T-helper 1 cell treated with Interleukin-12 subunit alpha and Interleukin-12 subunit beta and Interleukin-4 antibody, amounts not matched to agents 30 ng/mL and 1 ng/mL, for 36 hours (primary cell): ENCODE results near the gene IFT122. TPM values are rescaled to one million over a fixed set of nuclear protein-coding genes. Genes with fewer than 3 reads are reported as not detected.
"Not testable (repeated sequence)": the region's sequence is repeated elsewhere in the genome, so short reads cannot be mapped to it uniquely, and the experiment has no call there.

Experiments used
- intact Hi-C: fragments of 100-400 bp; cut with micrococcal nuclease; formaldehyde crosslinking; loops from one replicate; pipeline ENCODE4 v1.15.1; 2024
- total RNA-seq: library from RNA; stranded (reverse); gene quantifications from 2 replicates; pipeline ENCODE4 v1.2.3, GENCODE V29; 2022

IFT122 gene
- total RNA-seq, 1 donor from 2014 or later: 19.2 TPM

GRCh38 chr3:129531699-129532098 is 91.7 kb downstream of the IFT122 start:
- intact Hi-C loops: no loop called here

GRCh38 chr3:129532261-129532660 is 92.2 kb downstream of the IFT122 start:
- intact Hi-C loops: no loop called here

GRCh38 chr3:129533406-129533805 is 93.4 kb downstream of the IFT122 start:
- intact Hi-C loops: no loop called here

GRCh38 chr3:129534428-129535027 is 94.5 kb downstream of the IFT122 start:
- intact Hi-C loops: no loop called here

- intact Hi-C loops: no loop called here
Observed at GRCh38 chr3:129535075-129535474, 95.1 kb downstream of the IFT122 start.

DNA sequence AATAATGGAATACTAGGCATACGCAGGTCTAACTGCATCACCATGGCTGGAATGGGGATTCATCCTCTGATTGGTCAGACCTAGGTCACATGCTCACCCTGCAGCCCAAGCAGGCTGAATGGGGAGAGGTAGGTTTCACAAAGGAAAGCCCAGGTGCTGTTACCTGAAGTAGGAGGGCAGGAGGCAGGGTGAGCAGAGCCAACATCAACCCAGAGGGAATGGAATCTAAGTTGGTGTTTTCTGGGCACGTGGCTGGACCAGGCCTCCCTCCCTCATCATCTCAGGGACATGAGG is 96.3 kb downstream of the IFT122 start:
- intact Hi-C loops: no loop called here

DNA sequence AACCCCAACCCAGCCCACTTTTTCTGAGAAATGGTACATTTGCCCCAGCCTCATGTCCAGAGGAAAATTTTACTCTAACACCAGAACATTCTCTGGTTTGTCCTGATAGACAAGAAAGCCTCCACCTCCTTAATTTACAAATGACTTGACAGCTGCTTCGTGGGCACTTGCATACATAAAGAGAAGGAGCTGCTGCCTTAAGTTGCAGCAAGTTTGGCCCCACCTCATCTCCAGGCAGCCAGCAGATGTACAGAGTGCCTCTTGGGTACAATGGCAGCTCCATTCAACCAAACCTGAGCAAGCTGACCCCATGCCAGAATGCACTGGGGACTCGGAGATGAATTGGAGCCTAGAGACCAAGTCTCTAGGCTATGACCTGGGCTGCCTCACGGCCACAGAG is 96.8 kb downstream of the IFT122 start:
- intact Hi-C loops: no loop called here

GRCh38 chr3:129539206-129539605 is 99.2 kb downstream of the IFT122 start:
- intact Hi-C loops: no loop called here

DNA sequence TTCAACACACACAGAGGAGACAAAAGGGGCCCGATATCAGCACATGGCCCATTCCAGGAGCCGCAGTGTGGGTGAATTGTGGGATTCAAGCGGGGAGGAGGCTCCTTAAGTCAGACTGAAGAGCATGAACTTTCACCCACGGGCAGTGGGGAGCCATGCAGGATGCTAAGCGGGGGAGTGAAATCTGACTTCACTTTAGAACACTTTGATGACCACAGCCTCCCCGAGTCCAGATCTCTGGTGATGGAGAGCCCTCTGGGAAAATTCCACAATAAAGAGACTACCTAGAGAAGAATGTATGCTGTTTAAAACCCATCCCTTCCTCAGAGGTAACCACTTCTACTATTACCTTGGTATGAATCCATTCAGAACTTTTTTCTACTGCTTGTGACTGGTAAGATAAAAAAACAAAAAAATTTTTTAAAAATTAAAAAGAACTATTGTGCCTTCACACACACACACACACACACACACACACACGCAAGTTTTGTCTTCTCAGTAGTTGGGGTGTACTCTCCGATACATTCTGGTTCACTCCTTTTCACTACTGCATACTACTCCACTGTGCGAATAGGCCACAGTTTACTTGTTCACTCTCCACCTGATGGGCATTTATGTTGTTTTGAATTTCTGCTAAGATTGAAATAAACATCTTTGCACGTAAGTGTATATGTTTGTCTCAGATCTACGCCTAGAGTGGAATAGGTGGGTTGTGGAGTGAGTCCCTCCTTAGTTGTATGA is 100.9 kb downstream of the IFT122 start:
- intact Hi-C loops: no loop called here

DNA sequence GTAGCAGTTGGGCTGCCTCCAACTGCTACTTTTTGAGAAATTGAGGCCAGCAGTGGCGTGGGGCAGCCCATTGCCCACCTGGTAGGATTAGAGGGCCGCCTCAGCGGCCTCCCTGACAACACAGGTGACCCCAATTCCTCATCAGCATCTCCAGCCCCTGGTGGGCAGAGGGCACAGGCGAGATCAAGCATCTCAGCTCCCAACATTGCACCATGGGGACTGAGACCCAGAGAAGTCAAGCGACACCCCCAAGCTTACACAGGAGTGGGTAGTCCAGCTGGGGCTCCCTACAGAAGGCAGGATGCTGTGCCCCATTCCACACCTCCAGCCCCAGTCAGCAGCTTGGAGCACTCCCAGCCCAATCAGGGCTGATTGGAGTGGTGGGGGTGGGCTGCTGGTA is 102.7 kb downstream of the IFT122 start:
- intact Hi-C loops: no loop called here

DNA sequence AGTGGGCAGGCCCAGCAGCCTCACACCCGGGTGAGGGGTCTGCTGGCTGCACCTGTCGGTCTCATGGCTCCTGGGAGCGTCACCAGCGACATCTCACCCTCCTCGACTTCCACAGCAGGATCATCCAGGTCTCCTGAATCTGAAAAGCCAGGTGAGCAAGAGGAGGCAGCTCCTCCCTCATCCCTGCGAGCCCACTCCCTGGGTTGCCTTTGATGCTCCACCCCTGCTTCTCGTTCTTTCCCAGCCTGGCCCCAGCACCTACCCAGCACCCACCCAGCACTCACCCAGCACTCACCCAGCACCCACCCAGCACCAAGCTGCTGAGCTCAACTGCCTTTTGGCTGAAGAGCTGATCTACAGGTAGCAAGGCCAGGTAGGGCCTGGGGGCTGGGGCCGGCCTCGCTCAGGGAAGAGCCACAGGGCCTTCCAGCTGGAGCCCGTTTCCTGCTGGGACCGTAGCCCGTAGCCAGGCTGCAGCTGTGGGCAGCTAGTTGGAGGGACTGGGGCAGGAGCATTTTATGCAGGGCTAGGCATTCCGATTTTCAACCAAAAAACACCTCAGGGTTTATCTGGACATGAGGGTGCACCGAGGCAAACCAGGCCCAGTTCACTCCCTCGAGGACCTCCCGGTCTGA is 103.2 kb downstream of the IFT122 start, which contains the start of gene H1-8:
TSS of gene H1-8 (plus strand) at position 20 of the 635 bp plus-strand sequence. CDS start at position 64, 44 bp downstream.
- intact Hi-C loops: no loop called here

GRCh38 chr3:129543999-129544398 is 104.0 kb downstream of the IFT122 start:
- intact Hi-C loops: no loop called here

DNA sequence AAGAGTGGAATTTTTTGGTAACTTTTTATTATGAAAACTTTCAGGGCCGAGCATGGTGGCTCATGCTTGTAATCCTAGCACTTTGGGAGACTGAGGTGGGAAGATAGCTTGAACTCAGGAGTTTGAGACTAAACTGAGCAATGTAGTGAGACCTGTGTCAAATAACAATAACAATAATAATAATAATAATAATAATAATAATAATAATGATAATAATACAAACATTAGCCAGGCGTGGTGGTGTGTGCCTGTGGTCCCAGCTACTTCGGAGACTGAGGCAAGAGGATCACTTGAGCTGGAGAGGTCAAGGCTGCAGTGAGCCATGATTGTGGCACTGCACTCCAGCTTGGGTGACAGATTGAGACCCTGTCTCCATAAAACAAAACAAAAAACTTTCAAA is 105.9 kb downstream of the IFT122 start:
- intact Hi-C loops: not testable (repeated sequence)

GRCh38 chr3:129547241-129547640 is 107.2 kb downstream of the IFT122 start:
- intact Hi-C loops: no loop called here

GRCh38 chr3:129548104-129548965 is 108.3 kb downstream of the IFT122 start:
- intact Hi-C loops: no loop called here

GRCh38 chr3:129549006-129549800 is 109.2 kb downstream of the IFT122 start:
- intact Hi-C loops: no loop called here

DNA sequence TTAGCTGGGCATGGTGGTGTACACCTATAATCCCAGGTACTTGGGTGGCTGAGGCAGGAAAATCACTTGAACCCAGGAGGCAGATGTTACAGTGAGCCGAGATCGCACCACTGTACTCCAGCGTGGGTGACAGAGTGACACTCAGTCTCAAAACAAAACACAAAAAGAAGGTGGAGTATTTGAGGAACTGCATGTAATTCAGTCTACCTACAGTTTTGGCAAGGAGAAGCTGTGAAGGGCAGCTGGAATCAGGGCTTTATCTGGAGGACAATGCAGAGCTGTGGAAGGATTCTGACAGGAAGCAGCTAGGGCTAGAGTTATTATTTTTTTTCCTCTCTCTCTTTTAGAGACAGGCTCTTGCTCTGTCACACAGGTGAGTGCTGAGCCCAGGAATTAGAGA is 109.8 kb downstream of the IFT122 start:
- intact Hi-C loops: no loop called here

DNA sequence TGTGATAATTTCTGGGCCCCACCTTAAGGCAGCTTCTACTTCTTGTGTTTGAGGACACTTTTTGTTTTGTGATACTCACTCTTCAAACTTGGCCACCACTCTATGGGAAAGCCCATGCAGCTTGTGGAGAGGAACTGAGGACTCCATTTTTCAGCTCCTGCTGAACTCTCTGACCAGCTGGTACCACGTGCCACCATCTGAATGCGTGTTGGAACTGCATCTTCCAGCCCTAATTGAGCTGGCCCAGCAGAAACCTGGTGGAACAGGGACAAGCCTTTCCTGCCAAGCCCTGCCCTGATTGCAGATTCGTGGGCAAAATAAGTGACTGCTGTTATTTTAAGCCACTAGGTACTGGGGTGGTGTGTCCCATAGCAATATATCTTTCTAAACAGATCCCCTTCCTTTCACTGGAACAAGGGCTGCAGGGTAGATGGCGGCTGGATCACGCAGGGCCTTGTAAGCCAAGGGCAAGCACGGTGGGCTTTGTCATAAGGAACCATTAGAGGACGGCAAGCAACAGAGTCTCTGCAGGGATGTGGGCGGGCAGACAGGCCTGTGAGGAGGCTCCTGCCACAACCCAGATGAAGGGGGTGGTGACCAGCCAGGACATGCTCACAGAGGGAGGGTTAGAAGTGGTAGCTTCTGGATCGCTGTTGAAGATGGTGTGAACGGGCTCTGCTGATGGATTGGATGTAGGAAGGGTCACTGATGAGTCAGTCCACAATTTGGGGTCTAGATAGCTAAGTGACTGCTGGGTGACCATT is 112.4 kb downstream of the IFT122 start:
- intact Hi-C loops: no loop called here

- intact Hi-C loops: no loop called here
Observed at GRCh38 chr3:129553171-129553570, 113.1 kb downstream of the IFT122 start.

- intact Hi-C loops: no loop called here
Observed at GRCh38 chr3:129553719-129554118, 113.7 kb downstream of the IFT122 start.
